ENCODE measurements around the gene RIMBP2. TPM values are rescaled to one million over a fixed set of nuclear protein-coding genes. Genes with fewer than 3 reads are reported as not detected.

RIMBP2 gene
- polyA plus RNA-seq, 1 donor (not counting 4 experiments of a cell fraction or from before 2014, with no cell fraction given), result 0.16 TPM

DNA sequence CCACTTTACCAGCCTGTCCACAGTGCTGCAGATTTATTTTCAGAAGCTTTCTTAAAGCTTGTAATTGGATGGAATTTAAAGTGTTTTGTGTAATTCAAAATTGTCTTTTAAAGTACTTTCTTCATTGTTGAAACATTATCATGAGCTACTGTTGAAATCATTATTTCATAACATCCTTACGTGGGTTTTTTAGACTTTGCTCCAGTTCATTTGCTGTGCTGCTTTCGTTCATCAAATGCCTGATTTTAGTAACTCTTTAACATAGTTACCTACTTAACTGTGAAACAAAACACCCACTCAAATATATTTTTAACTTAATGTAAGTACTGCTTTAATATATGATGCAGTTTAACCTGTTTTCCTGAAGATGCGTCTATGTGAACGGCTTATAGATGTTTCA lies 330.9 kb downstream of the RIMBP2 start:
- no peaks in the 10 kb centered on the region for H3K9me1 ChIP-seq (ENCODE audit: control insufficient read depth, extremely low read depth, insufficient read depth, low read length)
- H3K9me3 ChIP-seq (ENCODE audit: control insufficient read depth, low read depth, low read length), result no peaks in the 10 kb centered on the region
- no peaks in the 10 kb centered on the region for H3K79me2 ChIP-seq (ENCODE audit: control insufficient read depth, insufficient read depth, low read length)
- no peaks in the 10 kb centered on the region for H3K36me3 ChIP-seq (ENCODE audit: control insufficient read depth in 2 of 2, extremely low read depth in 1 of 2, insufficient read depth in 2 of 2, low read length in 2 of 2)
- dilution Hi-C loops (cut with MboI; ENCODE audit: extremely low pct_ligation_motif_present, low sequenced_read_pairs), result loop anchor here (25.0 kb wide), 1 partner anchor 352 kb away; no protein-coding TSS in a partner anchor
- no peak overlapping the region for H3K4me2 ChIP-seq (ENCODE audit: control insufficient read depth, extremely low read depth, insufficient read depth, low read depth, low read length)
- no peak overlapping the region for H3K27ac ChIP-seq (ENCODE audit: control insufficient read depth, insufficient read depth, low read length)
- H3K4me3 ChIP-seq (ENCODE audit: control insufficient read depth in 2 of 3, extremely low read depth in 1 of 3, insufficient read depth in 2 of 3, low read depth in 1 of 3, low read length in 3 of 3), result no peak overlapping the region
- H3K9ac ChIP-seq (ENCODE audit: control insufficient read depth, extremely low read depth, insufficient read depth, low read length), result no peak overlapping the region
- no peaks in the 10 kb centered on the region for H4K20me1 ChIP-seq (ENCODE audit: control insufficient read depth, extremely low read depth, insufficient read depth, low read length)
- no peak for DNase-seq (ENCODE audit: low read depth, low spot score)
- TF ChIP-seq EZH2 (IDR thresholded peaks at IDR 0.05; ENCODE audit: low read length), result no peak
- TF ChIP-seq, protein P1, sequence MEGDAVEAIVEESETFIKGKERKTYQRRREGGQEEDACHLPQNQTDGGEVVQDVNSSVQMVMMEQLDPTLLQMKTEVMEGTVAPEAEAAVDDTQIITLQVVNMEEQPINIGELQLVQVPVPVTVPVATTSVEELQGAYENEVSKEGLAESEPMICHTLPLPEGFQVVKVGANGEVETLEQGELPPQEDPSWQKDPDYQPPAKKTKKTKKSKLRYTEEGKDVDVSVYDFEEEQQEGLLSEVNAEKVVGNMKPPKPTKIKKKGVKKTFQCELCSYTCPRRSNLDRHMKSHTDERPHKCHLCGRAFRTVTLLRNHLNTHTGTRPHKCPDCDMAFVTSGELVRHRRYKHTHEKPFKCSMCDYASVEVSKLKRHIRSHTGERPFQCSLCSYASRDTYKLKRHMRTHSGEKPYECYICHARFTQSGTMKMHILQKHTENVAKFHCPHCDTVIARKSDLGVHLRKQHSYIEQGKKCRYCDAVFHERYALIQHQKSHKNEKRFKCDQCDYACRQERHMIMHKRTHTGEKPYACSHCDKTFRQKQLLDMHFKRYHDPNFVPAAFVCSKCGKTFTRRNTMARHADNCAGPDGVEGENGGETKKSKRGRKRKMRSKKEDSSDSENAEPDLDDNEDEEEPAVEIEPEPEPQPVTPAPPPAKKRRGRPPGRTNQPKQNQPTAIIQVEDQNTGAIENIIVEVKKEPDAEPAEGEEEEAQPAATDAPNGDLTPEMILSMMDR (optimal IDR thresholded peaks at IDR 0.05 in 1 of 3, IDR thresholded peaks at IDR 0.05 in 1 of 3, conservative IDR thresholded peaks at IDR 0.05 in 1 of 3; ENCODE audit: extremely low read depth in 1 of 3, insufficient read depth in 2 of 3, low read length in 3 of 3), result no peak
- no peak overlapping the region for H2AFZ ChIP-seq (ENCODE audit: control insufficient read depth, low read length)
- FAIRE-seq, result no peak
- no peaks in the 10 kb centered on the region for H3K4me1 ChIP-seq (ENCODE audit: control insufficient read depth, extremely low read depth, insufficient read depth, low read length)
- H3K27me3 ChIP-seq (ENCODE audit: control insufficient read depth, extremely low read depth, insufficient read depth, low read length), result no peaks in the 10 kb centered on the region

DNA sequence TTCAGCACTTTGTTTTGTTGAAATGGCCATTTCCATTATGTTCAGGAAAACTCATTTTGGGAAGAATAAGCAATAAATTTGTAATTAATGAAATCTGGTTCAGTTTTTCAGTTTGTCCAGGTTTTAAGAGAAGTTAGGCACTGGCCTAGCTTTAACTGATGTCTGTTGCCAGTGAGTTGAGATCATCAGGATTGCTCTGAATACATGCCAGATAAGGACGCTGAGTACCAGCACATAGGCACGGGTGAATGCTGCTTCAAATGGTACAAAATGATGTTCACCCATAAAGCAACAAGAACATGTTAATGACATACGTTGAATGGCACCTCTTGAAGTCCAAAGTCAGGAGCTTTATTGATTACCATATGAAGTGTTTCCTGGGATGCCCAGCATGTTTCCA lies 331.9 kb downstream of the RIMBP2 start:
- TF ChIP-seq, protein P1 (optimal IDR thresholded peaks at IDR 0.05 in 1 of 3, IDR thresholded peaks at IDR 0.05 in 1 of 3, conservative IDR thresholded peaks at IDR 0.05 in 1 of 3; ENCODE audit: extremely low read depth in 1 of 3, insufficient read depth in 2 of 3, low read length in 3 of 3), result no peak
- no peak for TF ChIP-seq EZH2 (IDR thresholded peaks at IDR 0.05; ENCODE audit: low read length)
- Histone ChIP-seq H2AFZ (ENCODE audit: control insufficient read depth, low read length) (no peak overlapping the region), H3K36me3 (ENCODE audit: control insufficient read depth in 2 of 2, extremely low read depth in 1 of 2, insufficient read depth in 2 of 2, low read length in 2 of 2) (no peaks in the 10 kb centered on the region), H3K4me2 (ENCODE audit: control insufficient read depth, extremely low read depth, insufficient read depth, low read depth, low read length) (no peak overlapping the region), H3K9ac (ENCODE audit: control insufficient read depth, extremely low read depth, insufficient read depth, low read length) (no peak overlapping the region), H3K4me1 (ENCODE audit: control insufficient read depth, extremely low read depth, insufficient read depth, low read length) (no peaks in the 10 kb centered on the region), H3K9me1 (ENCODE audit: control insufficient read depth, extremely low read depth, insufficient read depth, low read length) (no peaks in the 10 kb centered on the region), H3K79me2 (ENCODE audit: control insufficient read depth, insufficient read depth, low read length) (no peaks in the 10 kb centered on the region), H3K4me3 (ENCODE audit: control insufficient read depth in 2 of 3, extremely low read depth in 1 of 3, insufficient read depth in 2 of 3, low read depth in 1 of 3, low read length in 3 of 3) (no peak overlapping the region), H3K27me3 (ENCODE audit: control insufficient read depth, extremely low read depth, insufficient read depth, low read length) (no peaks in the 10 kb centered on the region), H3K27ac (ENCODE audit: control insufficient read depth, insufficient read depth, low read length) (no peak overlapping the region), H3K9me3 (ENCODE audit: control insufficient read depth, low read depth, low read length) (no peaks in the 10 kb centered on the region), H4K20me1 (ENCODE audit: control insufficient read depth, extremely low read depth, insufficient read depth, low read length) (no peaks in the 10 kb centered on the region)
- dilution Hi-C loops (cut with MboI; ENCODE audit: extremely low pct_ligation_motif_present, low sequenced_read_pairs), result loop anchor here (25.0 kb wide), 1 partner anchor 353 kb away; no protein-coding TSS in a partner anchor
- DNase-seq (ENCODE audit: low read depth, low spot score) (no peak), FAIRE-seq (no peak)
